IMR-90 (cell line): ENCODE results near the gene MAMLD1. TPM values are rescaled to one million over a fixed set of nuclear protein-coding genes. Genes with fewer than 3 reads are reported as not detected.

Experiments
- ATAC-seq: fragments of 200-7000 bp; cut with Tn5 transposase; 2 replicates; pipeline ENCODE4 v1.9.1; 2020; ENCODE audit warnings: low read depth, mild to moderate bottlenecking, moderate library complexity
- BruUV-seq: library from RNA; stranded (reverse); fragments of 400-500 nt; replicated peaks from 2 replicates; lab custom pipeline; 2021; lab: Mats Ljungman, UMichigan
- CTCF ChIA-PET: fragments of 300-600 bp; formaldehyde crosslinking; extraction: SDS; loops from one replicate; lab custom pipeline; 2021; ENCODE audit warnings: antibody characterized with exemption; lab: Yijun Ruan, JAX
- POLR2A ChIA-PET: fragments of 300-600 bp; sonication (Branson Sonifier 250); formaldehyde crosslinking; loops from one replicate; lab custom pipeline; 2022; ENCODE audit warnings: antibody characterized with exemption; ENCODE audit not compliant: unreplicated experiment; lab: Charles Lee
- DNase-seq: peaks from one replicate; pipeline ENCODE4 v3.0.0; 2013
- H2AFZ ChIP-seq: replicated peaks from 2 replicates; pipeline ENCODE3; 2013; ENCODE audit warnings: low read length, mild to moderate bottlenecking; ENCODE audit not compliant: poor library complexity
- H2AK5ac ChIP-seq: 2 replicates; pipeline ENCODE4 v1.6.1; 2013; ENCODE audit warnings: low read depth, low read length, inconsistent platforms
- H2AK9ac ChIP-seq: replicated peaks from 2 replicates; pipeline ENCODE3; 2013; ENCODE audit warnings: mild to moderate bottlenecking, low read depth, low read length, moderate library complexity; ENCODE audit not compliant: poor library complexity
- H2BK120ac ChIP-seq: 2 replicates; pipeline ENCODE4 v1.6.1; 2013; ENCODE audit warnings: low read depth, low read length, inconsistent platforms
- H2BK15ac ChIP-seq: 3 replicates; pipeline ENCODE4 v1.6.1; 2013; ENCODE audit warnings: low read depth, low read length, inconsistent platforms
- H2BK20ac ChIP-seq: 2 replicates; pipeline ENCODE4 v1.6.1; 2013; ENCODE audit warnings: low read depth, mild to moderate bottlenecking, inconsistent platforms, low read length, moderate library complexity
- H2BK5ac ChIP-seq: 2 replicates; pipeline ENCODE4 v1.6.1; 2013; ENCODE audit warnings: mild to moderate bottlenecking, low read depth, low read length, inconsistent platforms; ENCODE audit not compliant: poor library complexity, severe bottlenecking
- H3K14ac ChIP-seq: replicated peaks from 2 replicates; pipeline ENCODE4 v1.6.1; 2013; ENCODE audit warnings: low read depth, low read length, inconsistent platforms
- H3K18ac ChIP-seq: 2 replicates; pipeline ENCODE4 v1.6.1; 2013; ENCODE audit warnings: low read depth, low read length, control low read depth
- H3K23ac ChIP-seq: 2 replicates; pipeline ENCODE4 v1.6.1; 2013; ENCODE audit warnings: low read depth, low read length, inconsistent platforms
- H3K27ac ChIP-seq: 2 replicates; pipeline ENCODE4 v1.5.1; 2013; ENCODE audit warnings: mild to moderate bottlenecking, control low read depth, low read length; ENCODE audit not compliant: insufficient read depth
- H3K27me3 ChIP-seq: 2 replicates; pipeline ENCODE4 v1.6.1; 2013; ENCODE audit warnings: low read length; ENCODE audit not compliant: control insufficient read depth, insufficient read depth
- H3K36me3 ChIP-seq: 2 replicates; pipeline ENCODE4 v1.6.1; 2013; ENCODE audit warnings: low read length, mixed read lengths; ENCODE audit not compliant: control insufficient read depth, insufficient read depth
- H3K4ac ChIP-seq: 2 replicates; pipeline ENCODE4 v1.6.1; 2013; ENCODE audit warnings: low read depth, low read length, inconsistent platforms
- H3K4me1 ChIP-seq: 2 replicates; pipeline ENCODE4 v1.6.1; 2013; ENCODE audit warnings: low read length, mixed read lengths; ENCODE audit not compliant: control insufficient read depth, insufficient read depth
- H3K4me2 ChIP-seq: 2 replicates; pipeline ENCODE4 v1.6.1; 2013; ENCODE audit warnings: low read depth, mild to moderate bottlenecking, control low read depth, low read length, moderate library complexity
- H3K4me3 ChIP-seq: 2 replicates; pipeline ENCODE4 v1.5.1; 2013; ENCODE audit warnings: low read depth, mild to moderate bottlenecking, control low read depth, low read length, moderate library complexity; ENCODE audit not compliant: insufficient read depth
- H3K56ac ChIP-seq: 2 replicates; pipeline ENCODE4 v1.6.1; 2013; ENCODE audit warnings: low read length, inconsistent platforms; ENCODE audit not compliant: insufficient read depth; ENCODE audit errors: extremely low read depth
- H3K79me1 ChIP-seq, 2 experiments: 2 replicates each; pipeline ENCODE4 v1.6.1; 2013; ENCODE audit warnings: low read length in 2 of 2, inconsistent platforms in 1 of 2, low read depth in 1 of 2
- H3K9ac ChIP-seq: 2 replicates; pipeline ENCODE4 v1.6.1; 2013; ENCODE audit warnings: low read depth, low read length, control low read depth
- H3K9me1 ChIP-seq: 2 replicates; pipeline ENCODE4 v1.6.1; 2013; ENCODE audit warnings: low read length, inconsistent platforms; ENCODE audit not compliant: insufficient read depth
- H3K9me3 ChIP-seq: 2 replicates; pipeline ENCODE4 v1.6.1; 2013; ENCODE audit warnings: low read length; ENCODE audit not compliant: control insufficient read depth, insufficient read depth
- H4K20me1 ChIP-seq: 2 replicates; pipeline ENCODE4 v1.6.1; 2013; ENCODE audit warnings: low read length, inconsistent platforms; ENCODE audit not compliant: insufficient read depth
- H4K5ac ChIP-seq: 2 replicates; pipeline ENCODE4 v1.6.1; 2013; ENCODE audit warnings: mild to moderate bottlenecking, low read depth, low read length, control low read depth
- H4K8ac ChIP-seq, 2 experiments: 2 replicates each; pipeline ENCODE4 v1.6.1; 2013; ENCODE audit warnings: low read depth in 2 of 2, low read length in 2 of 2, control low read depth in 1 of 2, inconsistent platforms in 1 of 2
- H4K91ac ChIP-seq: 2 replicates; pipeline ENCODE4 v1.6.1; 2013; ENCODE audit warnings: low read depth, low read length, inconsistent platforms; ENCODE audit not compliant: insufficient read depth
- BHLHE40 ChIP-seq: fragments of 150-350 bp; IDR thresholded peaks from 2 replicates; pipeline ENCODE4 v1.6.1; 2016; ENCODE audit warnings: mild to moderate bottlenecking, low read depth, low read length
- CEBPB ChIP-seq: IDR thresholded peaks from 2 replicates; pipeline ENCODE4 v1.6.1; 2012; ENCODE audit warnings: low read depth, low read length, improper control_type of control experiment
- CHD1 ChIP-seq: IDR thresholded peaks from 2 replicates; pipeline ENCODE4 v1.6.1; 2012; ENCODE audit warnings: low read depth, low read length, improper control_type of control experiment
- CTCF ChIP-seq: conservative IDR thresholded peaks from 2 replicates; pipeline ENCODE4 v1.5.1; 2012; ENCODE audit warnings: mild to moderate bottlenecking, low read depth, low read length, improper control_type of control experiment
- FOS ChIP-seq: fragments of 150-350 bp; IDR thresholded peaks from 2 replicates; pipeline ENCODE4 v1.6.1; 2016; ENCODE audit warnings: low read depth, low read length
- MAFK ChIP-seq: IDR thresholded peaks from 2 replicates; pipeline ENCODE4 v1.6.1; 2012; ENCODE audit warnings: low read depth, low read length, improper control_type of control experiment
- MAZ ChIP-seq: IDR thresholded peaks from 2 replicates; pipeline ENCODE4 v1.6.1; 2012; ENCODE audit warnings: low read depth, mild to moderate bottlenecking, low read length, improper control_type of control experiment, moderate library complexity, borderline replicate concordance
- MXI1 ChIP-seq: IDR thresholded peaks from 2 replicates; pipeline ENCODE4 v1.6.1; 2012; ENCODE audit warnings: low read depth, mild to moderate bottlenecking, low read length, moderate library complexity, borderline replicate concordance
- POLR2A ChIP-seq: IDR thresholded peaks from 2 replicates; pipeline ENCODE4 v1.6.1; 2012; ENCODE audit warnings: mild to moderate bottlenecking, low read depth, low read length
- RAD21 ChIP-seq: IDR thresholded peaks from 2 replicates; pipeline ENCODE4 v1.6.1; 2012; ENCODE audit warnings: low read length, improper control_type of control experiment
- RFX5 ChIP-seq: IDR thresholded peaks from 2 replicates; pipeline ENCODE4 v1.8.0; 2012; ENCODE audit warnings: low read depth, mild to moderate bottlenecking, low read length, moderate library complexity
- SMC3 ChIP-seq: fragments of 150-350 bp; IDR thresholded peaks from 2 replicates; pipeline ENCODE4 v1.6.1; 2016; ENCODE audit warnings: low read depth, mild to moderate bottlenecking, antibody characterized with exemption, low read length, moderate library complexity
- WGBS, 2 experiments: methylation state at CpG; one replicate each; pipeline versions ENCODE4 v1.1.5 to v1.1.7; 2013; ENCODE audit warnings: missing lambda C conversion rate in 2 of 2; ENCODE audit not compliant: insufficient read length in 1 of 2; ENCODE audit errors: extremely low coverage in 2 of 2; 5-methylcytosine and 5-hydroxymethylcytosine counted together
- dilution Hi-C: fragments of 300-500 bp; cut with HindIII; formaldehyde crosslinking; loops from one replicate; pipeline ENCODE4 v1.14.3; 2018; ENCODE audit warnings: low sequenced_read_pairs; ENCODE audit not compliant: unreplicated experiment
- in situ Hi-C: fragments of 300-500 bp; cut with MboI; formaldehyde crosslinking; loops from 3 replicates; pipeline ENCODE4 v1.14.3; 2019; ENCODE audit warnings: low sequenced_read_pairs, inconsistent platforms, mixed read lengths
- intact Hi-C: fragments of 100-400 bp; cut with micrococcal nuclease; formaldehyde crosslinking; loops from 2 replicates; pipeline ENCODE4 v1.10.0; 2022
- polyA plus RNA-seq, 3 experiments: library from polyadenylated mRNA; depleted of rRNA; stranded (reverse); fragments of >200 nt; gene quantifications; 2 replicates each; pipeline ENCODE4 v1.2.3, GENCODE V29; 2012; ENCODE audit warnings: low replicate concordance in 1 of 3
- total RNA-seq: library from RNA; depleted of rRNA; stranded (reverse); fragments of >200 nt; gene quantifications from 2 replicates; pipeline ENCODE4 v1.2.3, GENCODE V29; 2012

Gene MAMLD1
- total and polyA plus RNA-seq, 2 of the 4 experiments (the other 2 are of a cell fraction): 1.4 to 11.0 TPM

DNA sequence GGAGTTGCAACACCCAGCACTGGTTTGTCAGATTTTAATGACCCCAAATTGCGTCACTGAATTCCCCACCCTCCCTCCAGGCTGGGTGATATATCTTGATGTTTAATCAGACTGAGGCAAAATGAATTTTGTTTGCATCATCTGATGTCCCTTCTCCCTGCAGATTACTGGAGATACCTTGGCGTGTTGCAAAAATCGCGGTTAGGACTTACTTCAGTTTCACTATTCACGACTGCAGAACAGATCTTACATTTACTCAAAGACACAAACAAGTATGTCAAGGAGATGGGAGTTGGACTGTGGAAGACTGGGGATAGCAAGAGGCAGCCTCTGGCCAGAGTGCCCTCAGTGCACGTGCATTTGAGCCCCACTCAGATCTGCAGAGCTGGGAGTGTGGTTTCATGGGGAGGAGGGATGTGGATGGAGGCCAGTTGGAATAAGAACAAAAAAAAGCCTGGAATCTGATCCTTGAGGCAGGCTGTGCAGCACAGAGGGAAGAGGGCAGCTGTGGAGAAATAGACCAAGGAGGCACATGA lies 113.1 kb downstream of the MAMLD1 start:
- H2AK5ac ChIP-seq: no peak overlapping the region
- no peak overlapping the region for H3K18ac ChIP-seq
- peak overlapping the region; percentile 59; the same call in 1 of the 2 replicates for H4K91ac ChIP-seq
- H4K5ac ChIP-seq: no peak overlapping the region
- no peak overlapping the region for H3K9ac ChIP-seq
- H3K27me3 ChIP-seq: no peaks in the 10 kb centered on the region
- H3K79me1 ChIP-seq: peaks cover 0 to 13% of the 10 kb centered on the region in 2 experiments; a peak in 2 of 4 replicates
- H3K4me3 ChIP-seq: no peak overlapping the region
- H3K9me3 ChIP-seq: no peaks in the 10 kb centered on the region
- peak; percentile 62 for DNase-seq
- no peak overlapping the region for H2AFZ ChIP-seq
- intact Hi-C loops: no loop called here
- no peak for TF ChIP-seq FOS
- TF ChIP-seq POLR2A: no peak
- TF ChIP-seq MAFK: no peak
- no peak for TF ChIP-seq RFX5
- no peak for TF ChIP-seq MAZ
- no peak for TF ChIP-seq MXI1
- TF ChIP-seq BHLHE40: peak; percentile 60; the same call in 1 of the 2 replicates
- TF ChIP-seq CTCF: no peak
- TF ChIP-seq CHD1: no peak
- TF ChIP-seq RAD21: no peak
- no peak for TF ChIP-seq SMC3
- peak; percentile 73 for TF ChIP-seq CEBPB
- ChIA-PET CTCF (no interaction called here), POLR2A (no interaction called here)
- H4K20me1 ChIP-seq: peaks cover 7% of the 10 kb centered on the region
- H2BK15ac ChIP-seq: no peak overlapping the region
- 0% methylated on average over 1 of the region's 6 CpGs; no CpG with 5 or more reads in 1 of the 2 experiments for WGBS, 2 experiments
- no peak overlapping the region for H2BK20ac ChIP-seq
- H2BK5ac ChIP-seq: no peak overlapping the region
- no peak overlapping the region for H2AK9ac ChIP-seq
- 0 out of 2 replicates have a peak overlapping the region, but pooled peaks have one; percentile 0 for H2BK120ac ChIP-seq
- in situ Hi-C loops: loop anchor here (25.0 kb wide), 1 partner anchor 514 kb away; no protein-coding TSS in a partner anchor
- peak overlapping the region; percentile 79; the same call in 1 of the 2 replicates for H3K27ac ChIP-seq
- BruUV-seq: no TSS peak
- peak overlapping the region; percentile 15 for H3K4me2 ChIP-seq
- no peak overlapping the region for H3K23ac ChIP-seq
- H3K56ac ChIP-seq: no peak overlapping the region
- ATAC-seq: peak; percentile 77
- H4K8ac ChIP-seq: no peak overlapping the region
- dilution Hi-C loops: no loop called here
- H3K9me1 ChIP-seq: peaks cover 10% of the 10 kb centered on the region
- peaks cover 5% of the 10 kb centered on the region; the same call in 1 of the 2 replicates for H3K4me1 ChIP-seq
- H3K4ac ChIP-seq: no peak overlapping the region
- peaks cover 7% of the 10 kb centered on the region for H3K36me3 ChIP-seq
- H3K14ac ChIP-seq: no peak overlapping the region
